NCI-H128 (cell line): ENCODE results near the gene SPACDR.

Experiments used
- DNase-seq: peaks from one replicate; lab custom pipeline; 2025; ENCODE audit not compliant: unreplicated experiment; lab: John Stamatoyannopoulos, UW

The SPACDR gene

DNA sequence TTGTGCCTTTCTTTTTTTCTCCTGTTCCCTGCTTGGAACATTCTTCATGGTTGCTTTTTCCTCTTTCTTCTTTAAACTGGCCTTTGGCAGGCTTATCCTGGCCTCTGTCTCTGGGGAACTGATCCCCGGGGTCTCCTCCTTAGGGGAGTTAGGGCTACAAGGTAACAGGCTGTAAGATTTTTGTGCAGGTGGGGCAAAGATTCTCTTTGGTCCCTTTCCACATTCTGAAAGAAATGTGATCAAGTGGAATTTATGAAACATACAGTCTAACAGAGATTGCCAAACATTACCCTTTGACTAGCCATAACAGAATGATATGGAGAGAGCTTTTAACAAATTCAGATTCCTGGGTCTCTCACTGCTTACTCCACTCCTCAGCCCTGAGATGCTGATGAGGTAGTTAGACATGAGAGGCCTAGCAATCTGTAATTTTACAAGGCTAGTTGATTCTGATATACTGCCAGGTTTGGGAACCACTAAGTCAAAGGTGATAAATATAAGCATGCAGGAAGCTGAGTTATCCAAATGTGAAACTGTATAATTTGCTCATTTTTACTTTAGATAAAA is 44.3 kb downstream of the SPACDR start:
- no peak for DNase-seq

DNA sequence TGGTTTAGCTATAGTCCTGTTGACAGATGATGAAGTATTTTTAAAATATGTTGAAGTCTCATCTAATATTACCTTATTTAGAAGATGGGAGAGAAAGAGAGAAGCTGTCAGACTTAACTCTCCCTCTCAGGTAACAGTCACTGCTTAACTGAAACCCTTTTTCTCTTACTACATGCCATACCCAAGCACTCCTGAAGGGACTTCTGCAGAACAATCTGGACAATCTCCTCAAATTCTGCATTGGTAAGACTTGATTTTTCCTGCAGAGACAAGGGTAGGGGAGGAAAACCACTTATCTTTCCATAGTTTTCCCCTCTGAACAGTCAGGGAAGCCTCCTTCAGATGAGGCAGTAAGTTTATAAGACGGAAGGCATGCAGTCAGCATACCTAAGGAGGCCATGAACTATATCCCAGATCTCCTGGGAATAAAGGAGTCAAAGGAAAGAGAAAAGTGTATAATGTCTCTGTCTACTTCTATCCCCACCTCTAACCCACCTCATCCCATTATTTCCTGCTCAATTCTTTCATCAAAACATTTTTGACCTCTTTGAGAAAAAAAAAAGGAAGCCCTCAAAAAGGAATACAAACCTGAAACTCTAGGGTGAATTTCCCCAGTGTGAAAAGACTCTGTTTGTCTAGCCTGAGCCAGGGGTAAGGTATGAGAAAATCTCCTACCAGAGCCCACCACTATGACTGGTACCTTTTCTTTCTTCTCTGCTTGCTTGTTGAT is 45.0 kb downstream of the SPACDR start:
- no peak for DNase-seq

DNA sequence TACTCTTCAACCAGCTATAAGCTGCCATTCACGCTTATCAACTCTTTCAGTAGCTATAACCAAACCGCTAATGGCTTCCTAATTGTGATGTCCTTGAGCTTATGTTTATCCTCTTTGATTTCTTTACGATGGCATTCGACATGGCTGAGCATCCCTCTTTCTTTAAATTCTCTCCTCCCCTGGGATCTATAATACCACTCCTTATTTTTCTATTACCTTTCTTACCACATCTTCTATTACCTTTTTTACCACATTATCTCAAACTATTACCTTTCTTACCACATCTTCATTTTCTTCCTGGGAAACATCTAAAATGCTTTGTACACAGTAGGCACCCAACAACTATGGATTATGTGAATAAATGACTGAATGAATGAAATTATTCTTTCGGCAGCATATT is 48.6 kb downstream of the SPACDR start:
- no peak for DNase-seq

DNA sequence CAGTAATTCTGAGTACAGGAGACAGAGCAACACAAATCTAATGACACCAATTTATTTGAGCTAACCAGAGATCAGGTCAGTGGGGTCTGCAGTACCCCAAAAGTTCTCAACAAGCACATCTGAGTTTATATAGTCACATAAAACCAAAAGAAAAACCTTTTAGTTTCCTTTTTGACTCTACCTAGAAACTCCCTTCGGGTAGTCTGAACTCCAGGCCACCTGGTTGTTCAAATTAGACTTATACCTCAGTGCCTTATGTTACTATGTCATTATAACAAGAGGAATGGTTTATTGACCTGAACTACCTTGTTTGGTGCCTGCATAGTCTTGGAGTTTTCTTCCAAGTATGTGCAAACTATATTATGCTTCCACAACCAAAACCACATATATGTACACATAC is 50.2 kb downstream of the SPACDR start:
- DNase-seq = no peak

DNA sequence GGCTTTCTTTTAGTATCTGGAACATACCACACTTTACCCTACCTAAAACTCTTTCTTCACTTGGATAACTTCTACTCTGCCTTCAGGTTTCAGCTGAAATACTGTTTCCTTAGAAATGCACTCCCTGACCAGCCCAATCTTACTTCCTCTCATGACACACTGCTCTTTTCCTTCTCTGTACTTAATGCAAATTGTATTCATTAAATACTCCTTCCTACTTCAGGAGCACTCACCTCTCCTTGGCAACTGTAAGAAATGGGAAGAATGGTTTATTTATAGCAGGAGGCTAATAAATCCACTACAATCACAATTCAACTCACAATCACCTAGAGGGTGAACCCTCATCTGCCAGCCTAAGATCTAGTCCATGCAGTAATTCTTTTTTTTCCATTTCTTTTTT is 50.7 kb downstream of the SPACDR start:
- DNase-seq = no peak

DNA sequence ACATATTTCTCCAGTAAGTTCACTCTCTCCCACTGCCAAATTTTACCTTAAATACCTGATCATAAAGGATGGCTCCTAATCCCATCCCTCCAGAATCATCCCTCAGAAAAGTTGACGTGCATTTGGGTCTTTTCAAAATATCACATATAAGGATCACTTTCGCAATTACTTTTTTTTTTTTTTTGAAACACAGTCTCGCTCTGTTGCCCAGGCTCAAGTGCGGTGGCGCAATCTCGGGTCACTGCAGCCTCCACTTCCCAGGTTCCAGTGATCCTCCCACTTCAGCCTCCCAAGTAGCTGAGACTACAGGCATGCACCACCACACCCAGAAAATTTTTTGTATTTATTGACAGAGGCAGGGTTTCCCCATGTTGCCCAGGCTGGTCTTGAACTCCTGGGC is 53.0 kb downstream of the SPACDR start:
- no peak for DNase-seq

DNA sequence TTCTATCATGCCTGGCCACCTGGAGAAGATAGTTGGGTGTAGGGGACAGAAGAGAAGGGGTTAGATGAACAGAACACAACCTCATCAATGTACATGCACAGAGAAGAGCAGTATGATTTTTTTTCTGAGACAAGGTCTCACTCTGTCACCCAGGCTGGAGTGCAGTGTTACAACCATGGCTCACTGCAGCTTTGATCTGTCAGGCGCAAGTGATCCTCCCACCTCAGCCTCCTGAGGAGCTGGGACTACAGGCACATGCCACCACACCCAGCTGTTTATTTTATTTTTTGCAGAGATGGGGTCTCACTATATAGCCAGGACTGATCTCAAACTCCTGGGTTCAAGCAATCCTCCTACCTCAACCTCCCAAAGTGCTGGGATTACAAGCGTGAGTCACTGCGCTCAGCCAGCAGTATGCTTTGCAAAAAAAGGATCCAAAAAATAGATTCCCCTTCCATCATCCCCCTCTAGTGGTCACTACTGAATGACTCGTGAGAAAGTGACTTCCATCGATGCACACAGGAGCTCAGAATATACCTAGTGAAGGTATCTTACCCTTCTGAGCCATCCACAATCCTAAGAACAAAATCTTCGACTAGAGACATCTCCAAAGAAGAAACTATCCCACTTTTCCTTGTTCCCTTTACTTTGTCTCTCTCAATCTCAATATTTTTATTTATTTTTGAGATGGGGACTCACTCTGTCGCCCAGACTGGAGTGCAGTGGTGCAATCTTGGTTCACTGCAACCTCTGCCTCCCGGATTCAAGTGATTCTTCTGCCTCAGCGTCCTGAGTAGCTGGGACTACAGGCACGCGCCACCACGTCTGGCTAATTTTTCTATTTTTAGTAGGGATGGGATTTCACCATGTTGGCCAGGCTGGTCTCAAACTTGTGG is 56.5 kb downstream of the SPACDR start:
- no peak for DNase-seq

DNA sequence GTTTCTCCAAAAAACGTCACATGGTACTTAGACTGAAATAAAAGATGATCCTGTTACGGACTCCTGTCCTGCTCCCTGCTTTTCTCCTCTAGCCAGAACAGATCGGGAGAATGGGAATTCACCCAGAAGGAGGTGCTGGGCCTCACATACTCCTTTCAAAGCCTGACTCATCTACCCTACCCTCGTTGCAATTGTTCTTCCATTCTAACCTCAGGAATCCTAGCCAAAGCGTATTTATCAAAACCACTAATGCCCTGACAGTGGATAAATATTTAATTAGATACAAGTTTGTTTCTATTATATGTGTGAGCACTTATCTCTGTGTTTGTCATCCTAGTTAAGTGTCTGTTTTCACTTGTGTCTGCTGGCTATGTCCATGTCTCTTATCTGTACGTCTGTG is 57.3 kb downstream of the SPACDR start:
- DNase-seq = no peak
